GM15510 (cell line): ENCODE results near the gene ZNF274.

ENCODE experiments used
- POLR2A ChIP-seq: IDR thresholded peaks from 3 replicates; pipeline ENCODE4 v1.6.1; 2011; ENCODE audit warnings: borderline replicate concordance; ENCODE audit not compliant: insufficient read length; ENCODE audit errors: extremely low read depth

The ZNF274 gene

DNA sequence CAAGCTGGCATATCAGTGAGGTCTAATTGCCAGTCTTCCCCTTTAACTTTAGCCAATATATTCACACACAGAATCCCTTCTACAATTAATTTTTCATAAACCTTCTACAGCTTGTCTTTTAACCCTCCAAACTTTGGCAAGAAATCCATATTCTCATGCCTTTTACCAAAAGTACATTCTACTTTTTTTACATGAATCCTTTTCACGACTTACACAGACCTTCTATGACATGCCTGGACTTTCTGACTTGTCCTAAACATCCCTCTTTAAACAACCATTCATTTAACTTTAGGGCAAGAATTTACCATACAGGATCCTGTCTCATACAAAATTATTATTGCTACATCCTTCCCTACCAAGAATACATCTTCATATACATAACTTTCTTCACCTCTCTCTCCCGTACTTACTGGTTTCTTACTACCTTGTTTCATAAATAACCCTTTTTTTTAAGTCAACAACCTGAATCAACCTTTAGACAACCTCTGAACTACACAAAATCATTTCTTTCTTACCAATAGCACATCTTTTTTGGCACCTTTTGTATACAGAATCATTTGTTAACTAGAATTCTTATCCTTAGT is 69.3 kb downstream of the ZNF274 start:
- no peak for TF ChIP-seq POLR2A

DNA sequence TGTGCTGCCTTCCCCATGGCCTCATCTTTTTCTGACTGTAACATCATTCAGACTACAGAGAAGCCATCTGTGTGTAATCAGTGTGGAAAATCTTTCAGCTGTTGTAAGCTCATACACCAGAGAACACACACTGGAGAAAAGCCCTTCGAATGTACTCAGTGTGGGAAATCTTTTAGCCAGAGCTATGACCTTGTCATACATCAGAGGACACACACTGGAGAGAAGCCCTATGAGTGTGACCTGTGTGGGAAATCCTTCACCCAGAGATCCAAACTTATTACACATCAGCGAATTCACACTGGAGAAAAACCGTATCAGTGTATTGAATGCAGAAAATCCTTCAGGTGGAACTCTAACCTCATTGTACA is 78.7 kb downstream of the ZNF274 start:
- no peak for TF ChIP-seq POLR2A

DNA sequence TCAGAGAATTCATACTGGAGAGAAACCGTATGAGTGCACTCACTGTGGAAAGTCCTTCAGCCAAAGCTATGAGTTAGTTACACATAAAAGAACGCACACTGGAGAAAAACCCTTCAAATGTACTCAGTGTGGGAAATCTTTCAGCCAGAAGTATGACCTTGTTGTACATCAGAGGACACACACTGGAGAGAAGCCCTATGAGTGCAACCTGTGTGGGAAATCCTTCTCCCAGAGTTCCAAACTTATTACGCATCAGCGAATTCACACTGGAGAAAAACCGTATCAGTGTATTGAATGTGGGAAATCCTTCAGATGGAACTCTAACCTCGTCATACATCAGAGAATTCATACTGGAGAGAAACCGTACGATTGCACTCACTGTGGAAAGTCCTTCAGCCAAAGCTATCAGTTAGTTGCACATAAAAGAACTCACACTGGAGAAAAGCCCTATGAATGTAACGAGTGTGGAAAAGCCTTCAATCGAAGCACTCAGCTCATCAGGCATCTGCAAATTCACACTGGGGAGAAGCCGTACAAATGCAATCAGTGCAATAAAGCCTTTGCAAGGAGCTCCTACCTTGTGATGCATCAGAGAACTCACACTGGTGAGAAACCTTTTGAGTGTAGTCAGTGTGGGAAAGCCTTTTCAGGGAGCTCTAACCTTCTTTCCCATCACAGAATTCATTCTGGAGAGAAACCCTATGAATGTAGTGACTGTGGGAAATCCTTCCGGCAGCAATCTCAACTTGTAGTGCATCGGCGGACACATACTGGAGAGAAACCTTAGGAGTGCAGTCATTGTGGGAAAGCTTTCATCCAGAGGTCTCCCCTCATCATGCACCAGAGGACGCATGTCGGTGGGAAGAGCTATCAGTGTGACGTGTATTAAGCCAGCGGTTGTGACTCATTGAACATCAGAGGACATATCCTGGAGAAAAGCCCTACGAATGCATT is 79.4 kb downstream of the ZNF274 start:
- no peak for TF ChIP-seq POLR2A

DNA sequence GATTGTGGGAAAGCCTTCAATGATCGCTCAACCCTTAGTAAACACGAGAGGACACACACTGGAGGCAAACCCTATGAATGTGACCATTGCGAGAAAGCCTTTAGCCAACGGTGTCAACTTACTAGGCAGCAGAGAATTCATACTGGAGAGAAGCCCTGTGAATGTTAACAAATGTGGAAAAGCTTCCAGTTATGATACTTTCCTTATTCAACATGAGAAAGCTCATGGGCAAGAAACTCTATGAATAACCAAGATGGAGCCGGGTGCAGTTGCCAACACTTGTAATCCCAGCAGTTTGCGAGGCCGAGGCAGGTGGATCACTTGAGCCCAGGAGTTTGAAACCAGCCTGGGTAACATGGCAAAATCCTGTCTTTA is 80.0 kb downstream of the ZNF274 start:
- TF ChIP-seq POLR2A = no peak
